Sigmoid colon (tissue), 4 donors: ENCODE data around the gene POU3F1.

Source experiments
- EP300 ChIP-seq, 4 donors: sonication (generic); formaldehyde crosslinking; IDR thresholded peaks; one replicate each; pipeline ENCODE4 v1.6.1; 2017; ENCODE audit warnings: antibody characterized with exemption in 4 of 4
- POLR2A ChIP-seq, 2 donors: fragments of 450-650 bp; IDR thresholded peaks; one replicate each; pipeline ENCODE4 v1.6.1; 2016; ENCODE audit warnings: antibody characterized with exemption in 2 of 2, mild to moderate bottlenecking in 2 of 2, moderate library complexity in 2 of 2
- TF ChIP-seq, protein P1 (sequence below), 4 experiments: fragments of 450-650 bp in 3 of 4; fragments of 200-600 bp in 1 of 4; IDR thresholded peaks; one replicate each; pipeline ENCODE4 v1.5.1; 2016 to 2019; ENCODE audit warnings: antibody characterized with exemption in 4 of 4, mild to moderate bottlenecking in 3 of 4, moderate library complexity in 2 of 4

DNA sequence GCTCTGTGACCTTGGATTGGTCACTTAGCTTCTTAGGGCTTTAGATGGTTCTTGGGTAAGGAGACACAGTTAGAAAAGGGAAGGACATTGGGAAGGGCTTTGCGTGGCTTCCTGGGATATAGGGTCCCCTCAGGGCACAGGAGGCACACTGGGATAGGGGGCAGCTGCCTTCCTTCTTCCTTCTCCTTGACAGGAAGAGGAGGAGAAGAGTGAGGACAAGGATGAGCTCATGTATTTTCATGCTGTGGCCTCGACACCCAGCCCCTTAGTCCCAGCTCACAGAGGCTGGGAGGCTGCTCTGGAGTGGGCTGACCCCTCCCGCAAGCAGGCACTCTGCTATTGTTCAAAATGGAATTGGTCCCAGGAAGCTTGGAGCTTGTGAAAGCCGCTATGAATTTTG is 45.7 kb upstream of the POU3F1 start:
- TF ChIP-seq EP300 (IDR thresholded peaks at IDR 0.05) (no peak), POLR2A (IDR thresholded peaks at IDR 0.05) (no peak)
- TF ChIP-seq, protein P1, sequence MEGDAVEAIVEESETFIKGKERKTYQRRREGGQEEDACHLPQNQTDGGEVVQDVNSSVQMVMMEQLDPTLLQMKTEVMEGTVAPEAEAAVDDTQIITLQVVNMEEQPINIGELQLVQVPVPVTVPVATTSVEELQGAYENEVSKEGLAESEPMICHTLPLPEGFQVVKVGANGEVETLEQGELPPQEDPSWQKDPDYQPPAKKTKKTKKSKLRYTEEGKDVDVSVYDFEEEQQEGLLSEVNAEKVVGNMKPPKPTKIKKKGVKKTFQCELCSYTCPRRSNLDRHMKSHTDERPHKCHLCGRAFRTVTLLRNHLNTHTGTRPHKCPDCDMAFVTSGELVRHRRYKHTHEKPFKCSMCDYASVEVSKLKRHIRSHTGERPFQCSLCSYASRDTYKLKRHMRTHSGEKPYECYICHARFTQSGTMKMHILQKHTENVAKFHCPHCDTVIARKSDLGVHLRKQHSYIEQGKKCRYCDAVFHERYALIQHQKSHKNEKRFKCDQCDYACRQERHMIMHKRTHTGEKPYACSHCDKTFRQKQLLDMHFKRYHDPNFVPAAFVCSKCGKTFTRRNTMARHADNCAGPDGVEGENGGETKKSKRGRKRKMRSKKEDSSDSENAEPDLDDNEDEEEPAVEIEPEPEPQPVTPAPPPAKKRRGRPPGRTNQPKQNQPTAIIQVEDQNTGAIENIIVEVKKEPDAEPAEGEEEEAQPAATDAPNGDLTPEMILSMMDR (IDR thresholded peaks at IDR 0.05) = no peak
